NT2/D1 (cell line): ENCODE data around the gene PRRT3.
"Not testable (repeated sequence)": the region's sequence is repeated elsewhere in the genome, so short reads cannot be mapped to it uniquely, and the experiment has no call there.

Experiments used
- DNase-seq: peaks from one replicate; pipeline ENCODE4 v3.0.0-alpha.2; 2011; ENCODE audit warnings: low read depth, low spot score
- H3K27me3 ChIP-seq: 2 replicates; pipeline ENCODE4 v1.6.0; 2011; ENCODE audit warnings: mild to moderate bottlenecking; ENCODE audit not compliant: insufficient read length, insufficient read depth
- H3K36me3 ChIP-seq: 2 replicates; pipeline ENCODE4 v1.6.1; 2011; ENCODE audit warnings: mild to moderate bottlenecking, low read length, mixed read lengths; ENCODE audit not compliant: insufficient read depth, insufficient read length
- H3K4me1 ChIP-seq: 2 replicates; pipeline ENCODE4 v1.5.1; 2011; ENCODE audit not compliant: insufficient read depth, insufficient read length
- H3K4me3 ChIP-seq: 2 replicates; pipeline ENCODE4 v1.5.1; 2011; ENCODE audit warnings: low read depth; ENCODE audit not compliant: insufficient read length
- H3K9ac ChIP-seq: 2 replicates; pipeline ENCODE4 v1.6.0; 2011; ENCODE audit warnings: low read depth; ENCODE audit not compliant: insufficient read length
- H3K9me3 ChIP-seq: 2 replicates; pipeline ENCODE4 v1.5.1; 2011; ENCODE audit warnings: mild to moderate bottlenecking, low read length; ENCODE audit not compliant: insufficient read depth
- SUZ12 ChIP-seq: IDR thresholded peaks from 2 replicates; pipeline ENCODE4 v1.6.1; 2011; ENCODE audit not compliant: insufficient read length, insufficient read depth; ENCODE audit errors: extremely low read depth
- YY1 ChIP-seq: IDR thresholded peaks from 2 replicates; pipeline ENCODE4 v1.6.1; 2011; ENCODE audit not compliant: insufficient read length, insufficient read depth
- ZNF274 ChIP-seq: IDR thresholded peaks from 2 replicates; pipeline ENCODE4 v1.6.1; 2011; ENCODE audit warnings: mild to moderate bottlenecking, low read depth, low read length

The PRRT3 gene

GRCh38 chr3:9909221-9910013 lies 42.8 kb downstream of the PRRT3 start:
- Histone ChIP-seq H3K4me3 (no peak overlapping the region), H3K9me3 (peaks cover 7% of the 10 kb centered on the region; the same call in 1 of the 2 replicates), H3K27me3 (peaks cover 2% of the 10 kb centered on the region), H3K36me3 (no peaks in the 10 kb centered on the region), H3K9ac (no peak overlapping the region), H3K4me1 (peaks cover 5% of the 10 kb centered on the region)
- no peak for TF ChIP-seq SUZ12
- TF ChIP-seq YY1 = no peak
- TF ChIP-seq ZNF274 = no peak
- DNase-seq = no peak

GRCh38 chr3:9908286-9908685 lies 43.9 kb downstream of the PRRT3 start:
- Histone ChIP-seq H3K36me3 (no peaks in the 10 kb centered on the region), H3K4me1 (peaks cover 2% of the 10 kb centered on the region), H3K27me3 (no peaks in the 10 kb centered on the region), H3K9ac (no peak overlapping the region), H3K4me3 (no peak overlapping the region), H3K9me3 (peaks cover 7% of the 10 kb centered on the region; the same call in 1 of the 2 replicates)
- DNase-seq = no peak
- TF ChIP-seq SUZ12 = no peak
- TF ChIP-seq ZNF274 = no peak
- TF ChIP-seq YY1 = no peak

- H3K36me3 ChIP-seq = no peaks in the 10 kb centered on the region
- no peaks in the 10 kb centered on the region for H3K9me3 ChIP-seq
- no peak overlapping the region for H3K9ac ChIP-seq
- H3K4me1 ChIP-seq = peaks cover 8% of the 10 kb centered on the region
- no peak for DNase-seq
- TF ChIP-seq SUZ12 (no peak), YY1 (no peak), ZNF274 (no peak)
- H3K27me3 ChIP-seq = no peaks in the 10 kb centered on the region
- no peak overlapping the region for H3K4me3 ChIP-seq
These were observed 45.7 kb downstream of the PRRT3 start for GRCh38 chr3:9906480-9906879.

- H3K4me3 ChIP-seq = no peak overlapping the region
- no peaks in the 10 kb centered on the region for H3K36me3 ChIP-seq
- no peak overlapping the region for H3K9ac ChIP-seq
- TF ChIP-seq SUZ12 (no peak), YY1 (no peak), ZNF274 (no peak)
- no peaks in the 10 kb centered on the region for H3K9me3 ChIP-seq
- H3K4me1 ChIP-seq = peaks cover 8% of the 10 kb centered on the region
- DNase-seq = no peak
- no peaks in the 10 kb centered on the region for H3K27me3 ChIP-seq
These were observed 48.3 kb downstream of the PRRT3 start for GRCh38 chr3:9903904-9904303.

- Histone ChIP-seq H3K9me3 (no peaks in the 10 kb centered on the region), H3K27me3 (no peaks in the 10 kb centered on the region), H3K9ac (no peak overlapping the region), H3K4me1 (peaks cover 11% of the 10 kb centered on the region), H3K4me3 (no peak overlapping the region), H3K36me3 (no peaks in the 10 kb centered on the region)
- no peak for DNase-seq
- no peak for TF ChIP-seq YY1
- no peak for TF ChIP-seq SUZ12
- TF ChIP-seq ZNF274 = no peak
These were observed 49.0 kb downstream of the PRRT3 start for GRCh38 chr3:9903238-9903624.

- Histone ChIP-seq H3K36me3 (no peaks in the 10 kb centered on the region), H3K4me1 (peaks cover 11% of the 10 kb centered on the region), H3K9ac (no peak within 1 kb of the TSS), H3K4me3 (no peak within 1 kb of the TSS), H3K9me3 (no peaks in the 10 kb centered on the region), H3K27me3 (no peaks in the 10 kb centered on the region)
- DNase-seq = no peak
- no peak for TF ChIP-seq SUZ12
- no peak for TF ChIP-seq ZNF274
- no peak for TF ChIP-seq YY1
These were observed 49.6 kb downstream of the PRRT3 start, which contains the start of gene IL17RE for GRCh38 chr3:9902372-9903237. IL17RE (plus strand) TSS chr3:9902848; CDS start chr3:9902933, 85 bp downstream.

- TF ChIP-seq YY1 = no peak
- no peak for TF ChIP-seq SUZ12
- TF ChIP-seq ZNF274 = no peak
- no peak overlapping the region for H3K4me3 ChIP-seq
- no peak overlapping the region for H3K9ac ChIP-seq
- no peaks in the 10 kb centered on the region for H3K9me3 ChIP-seq
- DNase-seq = no peak
- H3K27me3 ChIP-seq = no peaks in the 10 kb centered on the region
- H3K36me3 ChIP-seq = no peaks in the 10 kb centered on the region
- H3K4me1 ChIP-seq = peaks cover 11% of the 10 kb centered on the region
These were observed 50.2 kb downstream of the PRRT3 start for GRCh38 chr3:9901967-9902366.

GRCh38 chr3:9900965-9901415 lies 51.2 kb downstream of the PRRT3 start:
- not testable (repeated sequence) for DNase-seq, H3K4me3 ChIP-seq, H3K36me3 ChIP-seq, H3K27me3 ChIP-seq, H3K9ac ChIP-seq, H3K9me3 ChIP-seq
- H3K4me1 ChIP-seq = peaks cover 11% of the 10 kb centered on the region
